Activated CD4-positive, alpha-beta T cell treated with anti-CD3 and anti-CD28 coated beads for 4 hours (primary cell): ENCODE data around the gene SRCIN1.
"Not testable (repeated sequence)": the region's sequence is repeated elsewhere in the genome, so short reads cannot be mapped to it uniquely, and the experiment has no call there.

Experiments
- DNase-seq, 2 donors: peaks; one replicate each; pipeline ENCODE4 v3.0.0-alpha.2; 2020

SRCIN1 gene

GRCh38 chr17:38504216-38504615 lies 101.5 kb downstream of the SRCIN1 start:
- DNase-seq: no peak

GRCh38 chr17:38503286-38503913 lies 102.4 kb downstream of the SRCIN1 start:
- not testable (repeated sequence) for DNase-seq

GRCh38 chr17:38501718-38502117 lies 104.0 kb downstream of the SRCIN1 start:
- not testable (repeated sequence) for DNase-seq

DNA sequence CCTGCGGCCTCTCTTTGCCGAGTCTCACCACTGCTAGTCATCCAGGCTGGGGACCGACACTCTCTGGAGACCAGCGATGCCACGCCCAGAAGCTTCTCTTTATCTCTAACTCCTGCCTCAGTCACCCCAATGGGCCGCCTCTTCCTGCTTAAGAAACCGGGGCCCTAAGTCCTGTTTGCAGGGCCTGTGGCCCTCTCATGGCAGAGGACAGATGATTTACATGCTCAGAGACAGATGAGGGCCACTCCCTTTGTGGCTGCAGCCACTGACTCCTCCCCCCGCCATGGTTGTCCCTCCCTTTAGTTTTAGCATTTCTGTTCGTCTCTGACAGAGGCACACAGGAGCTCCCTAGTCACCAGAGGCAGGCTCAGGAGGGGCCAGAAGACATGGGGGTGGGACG lies 106.5 kb downstream of the SRCIN1 start:
- not testable (repeated sequence) for DNase-seq

DNA sequence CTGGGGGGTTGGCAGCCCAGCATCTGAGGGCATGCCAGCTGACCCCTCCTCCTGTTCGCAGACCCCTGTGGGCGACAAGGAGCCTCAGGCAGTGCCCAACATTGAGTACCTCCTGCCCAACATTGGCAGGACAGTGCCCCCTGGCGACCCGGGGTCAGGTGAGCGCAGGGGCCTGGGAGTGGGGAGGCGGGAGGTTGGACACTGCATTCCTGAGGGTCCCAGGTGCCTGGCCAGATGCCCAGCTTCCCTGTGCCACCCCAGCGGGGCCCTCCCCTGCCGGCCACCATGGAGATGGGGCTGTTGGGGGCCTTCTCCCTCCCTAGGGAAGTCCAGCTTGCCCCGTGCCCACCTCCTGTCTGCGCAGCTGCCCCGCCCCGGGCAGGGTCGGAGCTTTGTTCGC lies 107.4 kb downstream of the SRCIN1 start:
- DNase-seq: no peak

- not testable (repeated sequence) for DNase-seq
Observed at GRCh38 chr17:38497656-38498055, 108.1 kb downstream of the SRCIN1 start.

DNA sequence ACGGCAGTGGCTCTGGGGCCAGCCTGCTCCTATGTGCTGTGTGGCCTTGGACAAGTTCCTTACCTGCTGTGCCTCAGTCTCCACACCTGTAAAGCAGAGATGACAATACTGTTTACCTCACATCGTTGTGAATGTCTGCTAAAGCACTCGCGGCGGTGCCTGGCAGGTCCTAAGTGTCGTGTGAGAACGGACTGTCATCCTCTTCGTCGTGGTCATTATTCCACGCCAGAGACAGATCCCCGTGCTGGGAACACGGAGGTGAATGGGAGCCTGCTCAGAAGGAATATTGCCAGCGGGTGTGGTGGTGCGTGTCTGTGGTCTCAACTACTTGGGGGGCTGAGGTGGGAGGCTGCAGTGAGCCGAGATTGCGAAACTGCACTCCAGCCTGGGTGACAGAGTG lies 111.6 kb downstream of the SRCIN1 start:
- not testable (repeated sequence) for DNase-seq

DNA sequence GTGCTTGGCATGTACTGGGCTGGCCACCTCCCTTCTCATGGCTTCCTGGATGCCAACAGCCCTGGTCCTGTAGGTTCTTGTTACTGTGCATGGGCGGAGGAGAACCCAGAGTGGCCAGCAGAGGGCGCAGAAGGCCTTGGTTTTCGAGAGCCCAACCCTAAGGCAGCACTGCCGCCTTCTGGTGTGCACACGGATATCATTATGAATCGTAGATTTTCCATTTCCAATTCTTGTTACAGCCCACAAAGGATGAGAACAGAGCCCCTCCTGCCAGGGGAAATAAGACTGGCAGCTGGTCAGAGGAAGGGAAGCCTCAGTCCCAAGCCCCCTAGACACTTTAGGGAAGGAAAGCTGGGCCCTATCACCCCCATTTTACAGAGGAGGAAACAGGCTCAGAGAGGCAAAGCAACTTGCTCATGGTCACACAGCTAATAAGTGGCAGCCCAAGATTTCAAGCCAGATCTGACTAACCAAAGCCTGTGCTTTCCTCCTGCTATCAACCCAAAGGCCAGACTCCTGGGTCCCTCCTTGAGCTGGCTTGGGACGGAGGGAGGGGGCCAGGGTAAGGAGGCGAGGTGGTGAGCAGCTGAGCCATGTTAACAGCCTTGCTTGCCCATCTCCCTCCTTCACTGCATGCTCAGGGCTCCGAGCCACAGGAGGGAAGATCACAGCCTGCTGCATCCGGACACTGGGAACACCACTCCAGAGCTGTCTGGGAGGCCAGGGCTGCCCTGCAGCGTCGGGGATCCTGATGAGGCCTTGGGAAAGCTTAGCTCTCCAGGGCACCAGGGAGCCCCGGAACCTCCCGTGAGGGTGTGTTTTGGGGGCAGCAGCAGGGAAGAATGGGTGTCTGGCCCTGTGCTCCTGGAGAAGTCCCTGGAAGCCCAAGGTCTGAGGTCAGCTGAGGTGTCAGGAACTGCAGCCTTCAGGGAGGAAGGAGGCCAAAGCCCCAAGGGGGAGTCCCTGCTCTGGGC lies 113.4 kb downstream of the SRCIN1 start:
- DNase-seq: peak; percentile 86 to 91

DNA sequence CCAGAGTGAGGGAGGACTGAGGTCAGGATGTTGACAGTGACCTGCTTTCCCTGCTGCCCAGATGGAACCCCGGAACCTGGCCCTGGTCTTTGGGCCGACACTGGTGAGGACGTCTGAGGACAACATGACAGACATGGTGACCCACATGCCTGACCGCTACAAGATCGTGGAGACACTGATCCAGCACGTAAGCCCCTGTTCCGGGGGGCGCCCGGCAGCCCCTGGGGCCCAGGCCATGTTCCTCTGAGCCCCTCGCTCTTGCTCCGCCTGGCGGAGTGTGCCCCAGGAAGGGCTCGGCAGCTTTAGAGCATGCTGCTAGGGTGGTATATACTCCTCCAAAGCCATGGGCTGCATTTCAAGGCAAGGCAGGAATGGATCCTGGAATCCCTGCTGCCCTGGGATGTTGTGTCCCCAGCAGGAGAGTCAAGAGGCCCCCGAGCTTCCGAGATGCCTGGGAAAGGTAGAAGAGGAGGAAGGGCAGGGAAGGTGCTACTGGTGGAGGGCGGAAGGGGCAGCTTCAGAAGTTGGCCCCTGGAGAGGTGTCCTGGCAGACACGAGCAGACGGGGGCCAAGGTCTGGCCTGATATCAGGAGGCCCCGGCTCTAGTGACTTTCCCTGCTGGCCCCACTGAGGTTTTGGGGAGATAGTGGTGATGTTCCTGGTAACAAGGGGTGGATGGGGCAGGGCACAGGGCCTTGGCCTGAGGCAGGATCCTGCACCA lies 114.2 kb downstream of the SRCIN1 start:
- DNase-seq: not testable (repeated sequence)

GRCh38 chr17:38489774-38490173 lies 116.0 kb downstream of the SRCIN1 start:
- DNase-seq: not testable (repeated sequence)

DNA sequence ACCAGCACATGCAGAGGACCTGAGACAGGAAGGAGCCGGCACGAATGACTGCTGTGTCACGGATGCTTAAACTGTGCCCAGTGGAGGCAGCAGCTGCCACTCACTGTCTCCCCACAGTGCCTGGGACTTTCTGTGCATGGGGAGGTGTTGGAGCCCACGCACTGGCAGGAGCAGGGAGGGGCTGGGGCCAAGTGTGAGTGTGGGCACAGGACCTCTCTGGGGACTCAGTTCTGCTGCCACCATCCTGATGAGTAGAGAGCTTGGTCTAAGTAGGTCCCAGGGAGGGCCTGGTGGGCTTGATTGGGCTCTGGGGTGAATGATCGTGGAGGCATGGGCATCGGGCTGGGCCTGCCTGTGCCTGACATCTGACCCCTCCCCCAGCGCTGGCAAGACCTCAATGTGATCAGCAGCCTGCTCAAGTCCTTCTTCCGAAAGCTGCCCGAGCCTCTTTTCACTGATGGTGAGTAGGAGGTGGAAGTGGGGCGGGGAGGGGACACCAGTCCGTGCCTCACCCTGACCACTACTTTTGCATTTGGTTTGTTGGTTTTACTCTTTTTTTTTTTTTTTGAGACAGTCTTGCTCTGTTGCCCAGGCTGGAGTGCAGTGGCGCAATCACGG lies 120.0 kb downstream of the SRCIN1 start:
- peak; percentile 24 for DNase-seq

- DNase-seq: no peak
Observed at GRCh38 chr17:38485146-38485468, 120.6 kb downstream of the SRCIN1 start.

DNA sequence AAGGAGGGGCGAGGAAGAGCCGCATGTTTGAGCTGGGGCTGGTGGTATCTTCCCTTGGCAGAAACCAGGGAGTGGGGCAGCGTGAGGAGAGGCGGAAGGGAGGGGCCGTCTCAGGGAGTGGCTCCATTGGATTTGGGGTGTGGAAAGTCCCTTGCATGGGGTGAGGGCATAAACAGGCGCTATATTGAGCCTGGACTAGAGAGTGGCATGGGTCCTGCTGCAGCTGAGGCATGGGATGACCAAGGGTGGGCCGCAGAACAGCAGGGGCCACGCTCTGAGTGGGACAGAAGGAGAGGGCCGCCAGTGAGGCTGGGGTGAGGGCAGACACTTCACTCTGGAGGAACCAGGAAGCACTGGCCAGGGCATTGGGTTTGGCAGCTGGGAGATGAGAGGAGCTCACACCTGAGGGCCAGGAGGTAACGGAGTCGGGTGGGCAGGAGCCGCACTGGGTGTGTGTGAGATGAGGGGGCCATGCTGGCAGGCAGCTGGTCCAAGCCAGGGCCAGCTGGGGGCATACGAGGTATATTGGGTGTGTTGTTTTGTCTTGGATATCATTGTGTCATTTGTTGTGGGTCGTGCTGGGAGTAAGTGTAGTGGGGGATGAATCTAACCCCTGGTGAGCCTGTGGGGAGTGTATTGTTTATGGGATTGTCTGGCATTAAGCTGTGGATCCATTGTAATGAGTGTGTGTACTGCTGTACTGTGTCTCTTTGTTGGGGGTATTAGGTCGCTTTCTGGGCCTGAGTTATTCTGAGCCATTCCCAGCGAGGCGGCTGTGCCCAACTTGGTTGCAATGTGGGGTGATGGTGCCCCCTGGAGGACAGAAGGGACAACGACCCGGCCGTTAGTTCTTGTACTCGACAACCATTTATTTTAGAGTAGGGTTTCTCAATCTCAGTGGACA lies 121.3 kb downstream of the SRCIN1 start:
- peak; percentile 58 to 61 for DNase-seq

GRCh38 chr17:38482700-38483043 lies 123.1 kb downstream of the SRCIN1 start:
- not testable (repeated sequence) for DNase-seq

DNA sequence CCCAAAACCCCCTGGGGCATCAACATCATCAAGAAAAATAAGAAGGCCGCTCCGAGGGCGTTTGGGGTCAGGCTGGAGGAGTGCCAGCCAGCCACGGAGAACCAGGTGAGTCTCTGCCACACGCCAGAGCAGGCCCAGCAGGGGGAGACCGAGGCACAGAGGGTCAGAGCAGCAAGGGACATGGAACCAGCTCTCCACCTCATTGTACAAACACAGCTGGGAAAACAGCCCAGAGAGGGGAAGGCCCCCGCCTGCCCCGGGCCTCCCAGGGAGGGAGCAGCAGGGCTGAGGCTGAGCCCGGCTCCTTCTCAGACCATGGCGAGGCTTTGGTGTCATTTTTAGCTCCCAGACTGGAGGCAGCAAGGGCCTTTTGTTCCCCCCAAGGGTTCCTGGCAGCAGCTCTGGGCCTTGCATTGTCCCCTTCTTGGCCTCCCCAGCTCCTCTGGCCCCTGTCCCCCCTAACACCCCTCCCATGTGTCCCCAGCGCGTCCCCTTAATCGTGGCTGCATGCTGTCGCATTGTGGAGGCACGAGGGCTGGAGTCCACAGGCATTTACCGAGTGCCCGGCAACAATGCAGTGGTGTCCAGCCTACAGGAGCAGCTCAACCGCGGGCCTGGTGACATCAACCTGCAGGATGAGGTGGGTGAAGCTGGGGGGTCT lies 123.6 kb downstream of the SRCIN1 start:
- DNase-seq: not testable (repeated sequence)
